Ascending aorta (tissue), 2 donors: ENCODE data around the gene KSR1. TPM values are rescaled to one million over a fixed set of nuclear protein-coding genes. Genes with fewer than 3 reads are reported as not detected.
"Not testable (repeated sequence)": the region's sequence is repeated elsewhere in the genome, so short reads cannot be mapped to it uniquely, and the experiment has no call there.

Source experiments
- DNase-seq, 2 donors: peaks; one replicate each; pipeline ENCODE4 v3.0.0-alpha.2; 2019; ENCODE audit warnings: low spot score in 2 of 2
- H3K27ac ChIP-seq, 2 donors: fragments of 200-600 bp; sonication (generic); one replicate each; pipeline ENCODE4 v1.5.1; 2016 to 2017; ENCODE audit warnings: mild to moderate bottlenecking in 1 of 2
- H3K27me3 ChIP-seq: fragments of 200-600 bp; sonication (generic); one replicate; pipeline ENCODE4 v1.5.1; 2017
- H3K36me3 ChIP-seq, 2 donors: fragments of 200-600 bp; sonication (generic); one replicate each; pipeline ENCODE4 v1.5.1; 2016
- H3K4me1 ChIP-seq, 2 donors: fragments of 200-600 bp; sonication (generic); one replicate each; pipeline ENCODE4 v1.5.1; 2016 to 2017; ENCODE audit warnings: mild to moderate bottlenecking in 1 of 2
- H3K4me3 ChIP-seq, 2 donors: fragments of 200-600 bp; sonication (generic); one replicate each; pipeline ENCODE4 v1.5.1; 2016 to 2017; ENCODE audit warnings: mild to moderate bottlenecking in 1 of 2
- H3K9me3 ChIP-seq, 2 donors: fragments of 200-600 bp; sonication (generic); one replicate each; pipeline ENCODE4 v1.5.1; 2016
- CTCF ChIP-seq, 3 experiments: fragments of 200-600 bp in 2 of 3; fragments of 450-650 bp in 1 of 3; sonication (generic) in 2 of 3; IDR thresholded peaks; one replicate each; pipeline ENCODE4 v1.5.1; 2016 to 2019; ENCODE audit warnings: antibody characterized with exemption in 3 of 3, mild to moderate bottlenecking in 1 of 3, moderate library complexity in 1 of 3
- intact Hi-C: fragments of 100-400 bp; cut with DNase I; formaldehyde crosslinking; loops from one replicate; pipeline ENCODE4 v1.15.1; 2023
- total RNA-seq: library from RNA; depleted of rRNA; stranded (reverse); fragments of >200 nt; gene quantifications from one replicate; pipeline ENCODE4 v1.1.0, GENCODE V29; 2016

KSR1 gene
- total RNA-seq, 1 donor from 2014 or later, result 42.6 TPM

- DNase-seq, result no peak
- intact Hi-C loops, result no loop called here
- Histone ChIP-seq H3K27ac (no peak overlapping the region), H3K4me3 (no peak overlapping the region), H3K4me1 (no peaks in the 10 kb centered on the region), H3K36me3 (no peaks in the 10 kb centered on the region), H3K9me3 (no peaks in the 10 kb centered on the region), H3K27me3 (no peaks in the 10 kb centered on the region)
- no peak for TF ChIP-seq CTCF (IDR thresholded peaks at IDR 0.05)
Observed at GRCh38 chr17:27419156-27419555, 37.1 kb upstream of the KSR1 start.

DNA sequence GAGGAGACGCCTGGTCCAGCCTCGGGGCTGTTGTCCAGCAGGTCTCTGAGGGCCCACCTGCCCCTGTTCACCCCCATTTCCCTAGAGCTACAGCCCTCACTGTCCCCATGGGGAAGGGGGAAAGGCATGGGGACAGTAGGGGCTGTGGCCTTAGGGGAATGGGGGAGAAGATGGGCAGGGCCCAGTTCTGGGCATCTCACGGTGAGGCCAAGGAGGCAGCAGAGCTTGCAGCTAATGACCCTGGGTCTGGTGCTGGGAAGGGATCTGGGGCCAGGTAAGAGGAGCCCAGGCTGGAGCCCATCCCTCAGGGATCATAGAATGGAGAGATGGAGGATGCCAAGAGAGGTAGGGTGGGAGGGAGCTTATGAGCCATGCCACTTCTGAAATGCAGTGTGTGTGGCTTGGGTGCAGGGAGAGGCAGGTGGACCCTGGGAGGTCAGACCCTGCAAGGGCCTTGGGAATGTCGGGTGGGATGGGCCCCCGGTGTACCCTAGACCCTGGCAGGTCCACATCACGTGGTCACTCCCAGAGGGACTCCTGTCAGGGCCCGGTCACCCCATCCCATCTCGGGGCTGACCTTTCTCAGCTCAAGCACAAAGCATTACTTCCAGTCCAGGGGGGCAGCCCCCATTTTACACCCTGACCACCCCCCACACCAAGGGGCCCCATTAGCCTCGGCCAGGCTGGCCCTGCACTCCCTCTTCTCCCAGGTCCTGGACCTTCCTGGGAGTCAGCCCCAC, 35.9 kb upstream of the KSR1 start:
- intact Hi-C loops, result no loop called here

DNA sequence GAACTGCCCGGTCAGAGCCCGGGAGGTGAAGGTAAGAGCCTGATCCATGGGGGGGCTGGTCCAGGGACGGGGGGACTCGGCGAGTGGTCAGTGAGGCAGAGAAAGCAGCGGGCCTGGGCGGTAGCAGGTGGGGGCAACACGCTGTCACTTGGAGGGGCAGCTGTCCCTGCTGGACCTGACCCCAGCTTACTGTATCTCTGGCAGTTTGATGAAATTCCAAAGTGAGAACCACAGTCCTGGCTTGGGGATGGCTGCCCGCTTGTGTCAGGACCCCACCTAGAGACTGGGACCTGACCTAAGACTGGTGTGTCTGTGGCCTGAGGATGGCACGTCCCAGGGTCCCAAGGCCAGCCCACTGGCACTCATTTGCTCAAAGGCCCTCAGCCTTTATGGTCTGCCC, 35.1 kb upstream of the KSR1 start:
- Histone ChIP-seq H3K9me3 (no peaks in the 10 kb centered on the region), H3K4me3 (no peak overlapping the region), H3K27me3 (no peaks in the 10 kb centered on the region), H3K27ac (no peak overlapping the region), H3K36me3 (no peaks in the 10 kb centered on the region), H3K4me1 (no peaks in the 10 kb centered on the region)
- intact Hi-C loops, result no loop called here
- no peak for TF ChIP-seq CTCF (IDR thresholded peaks at IDR 0.05)
- DNase-seq, result no peak

More for the DNA sequence above, 35.9 kb upstream of the KSR1 start:
- H3K27me3 ChIP-seq, result no peaks in the 10 kb centered on the region
- TF ChIP-seq CTCF (IDR thresholded peaks at IDR 0.05), result no peak
- no peak for DNase-seq
- no peaks in the 10 kb centered on the region for H3K4me1 ChIP-seq
- H3K4me3 ChIP-seq, result no peak overlapping the region
- no peaks in the 10 kb centered on the region for H3K36me3 ChIP-seq
- no peaks in the 10 kb centered on the region for H3K9me3 ChIP-seq
- H3K27ac ChIP-seq, result no peak overlapping the region

GRCh38 chr17:27421626-27422025, 34.6 kb upstream of the KSR1 start:
- H3K27ac ChIP-seq, intact Hi-C loops, H3K4me1 ChIP-seq, H3K4me3 ChIP-seq, H3K36me3 ChIP-seq, H3K9me3 ChIP-seq, DNase-seq, H3K27me3 ChIP-seq: not testable (repeated sequence)

- DNase-seq, result no peak
- no peak overlapping the region for H3K4me3 ChIP-seq
- H3K4me1 ChIP-seq, result no peaks in the 10 kb centered on the region
- no peak overlapping the region for H3K27ac ChIP-seq
- TF ChIP-seq CTCF (IDR thresholded peaks at IDR 0.05), result no peak
- no peaks in the 10 kb centered on the region for H3K36me3 ChIP-seq
- no peaks in the 10 kb centered on the region for H3K9me3 ChIP-seq
- intact Hi-C loops, result no loop called here
- H3K27me3 ChIP-seq, result no peaks in the 10 kb centered on the region
Observed at GRCh38 chr17:27422601-27423000, 33.6 kb upstream of the KSR1 start.

GRCh38 chr17:27423651-27424050, 32.6 kb upstream of the KSR1 start:
- no peak for DNase-seq
- intact Hi-C loops, result no loop called here
- Histone ChIP-seq H3K27me3 (no peaks in the 10 kb centered on the region), H3K9me3 (no peaks in the 10 kb centered on the region), H3K27ac (no peak overlapping the region), H3K36me3 (no peaks in the 10 kb centered on the region), H3K4me3 (no peak overlapping the region), H3K4me1 (no peaks in the 10 kb centered on the region)
- no peak for TF ChIP-seq CTCF (IDR thresholded peaks at IDR 0.05)
